HG03442 (cell line): Measurements from ENCODE around the gene FARP1.

Experiments
- ATAC-seq: cut with Tn5 transposase; IDR thresholded peaks from one replicate; pipeline ENCODE4 v1.9.1; 2021; ENCODE audit warnings: mild to moderate bottlenecking, moderate library complexity; ENCODE audit not compliant: unreplicated experiment

The FARP1 gene, protein sequence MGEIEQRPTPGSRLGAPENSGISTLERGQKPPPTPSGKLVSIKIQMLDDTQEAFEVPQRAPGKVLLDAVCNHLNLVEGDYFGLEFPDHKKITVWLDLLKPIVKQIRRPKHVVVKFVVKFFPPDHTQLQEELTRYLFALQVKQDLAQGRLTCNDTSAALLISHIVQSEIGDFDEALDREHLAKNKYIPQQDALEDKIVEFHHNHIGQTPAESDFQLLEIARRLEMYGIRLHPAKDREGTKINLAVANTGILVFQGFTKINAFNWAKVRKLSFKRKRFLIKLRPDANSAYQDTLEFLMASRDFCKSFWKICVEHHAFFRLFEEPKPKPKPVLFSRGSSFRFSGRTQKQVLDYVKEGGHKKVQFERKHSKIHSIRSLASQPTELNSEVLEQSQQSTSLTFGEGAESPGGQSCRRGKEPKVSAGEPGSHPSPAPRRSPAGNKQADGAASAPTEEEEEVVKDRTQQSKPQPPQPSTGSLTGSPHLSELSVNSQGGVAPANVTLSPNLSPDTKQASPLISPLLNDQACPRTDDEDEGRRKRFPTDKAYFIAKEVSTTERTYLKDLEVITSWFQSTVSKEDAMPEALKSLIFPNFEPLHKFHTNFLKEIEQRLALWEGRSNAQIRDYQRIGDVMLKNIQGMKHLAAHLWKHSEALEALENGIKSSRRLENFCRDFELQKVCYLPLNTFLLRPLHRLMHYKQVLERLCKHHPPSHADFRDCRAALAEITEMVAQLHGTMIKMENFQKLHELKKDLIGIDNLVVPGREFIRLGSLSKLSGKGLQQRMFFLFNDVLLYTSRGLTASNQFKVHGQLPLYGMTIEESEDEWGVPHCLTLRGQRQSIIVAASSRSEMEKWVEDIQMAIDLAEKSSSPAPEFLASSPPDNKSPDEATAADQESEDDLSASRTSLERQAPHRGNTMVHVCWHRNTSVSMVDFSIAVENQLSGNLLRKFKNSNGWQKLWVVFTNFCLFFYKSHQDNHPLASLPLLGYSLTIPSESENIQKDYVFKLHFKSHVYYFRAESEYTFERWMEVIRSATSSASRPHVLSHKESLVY

DNA sequence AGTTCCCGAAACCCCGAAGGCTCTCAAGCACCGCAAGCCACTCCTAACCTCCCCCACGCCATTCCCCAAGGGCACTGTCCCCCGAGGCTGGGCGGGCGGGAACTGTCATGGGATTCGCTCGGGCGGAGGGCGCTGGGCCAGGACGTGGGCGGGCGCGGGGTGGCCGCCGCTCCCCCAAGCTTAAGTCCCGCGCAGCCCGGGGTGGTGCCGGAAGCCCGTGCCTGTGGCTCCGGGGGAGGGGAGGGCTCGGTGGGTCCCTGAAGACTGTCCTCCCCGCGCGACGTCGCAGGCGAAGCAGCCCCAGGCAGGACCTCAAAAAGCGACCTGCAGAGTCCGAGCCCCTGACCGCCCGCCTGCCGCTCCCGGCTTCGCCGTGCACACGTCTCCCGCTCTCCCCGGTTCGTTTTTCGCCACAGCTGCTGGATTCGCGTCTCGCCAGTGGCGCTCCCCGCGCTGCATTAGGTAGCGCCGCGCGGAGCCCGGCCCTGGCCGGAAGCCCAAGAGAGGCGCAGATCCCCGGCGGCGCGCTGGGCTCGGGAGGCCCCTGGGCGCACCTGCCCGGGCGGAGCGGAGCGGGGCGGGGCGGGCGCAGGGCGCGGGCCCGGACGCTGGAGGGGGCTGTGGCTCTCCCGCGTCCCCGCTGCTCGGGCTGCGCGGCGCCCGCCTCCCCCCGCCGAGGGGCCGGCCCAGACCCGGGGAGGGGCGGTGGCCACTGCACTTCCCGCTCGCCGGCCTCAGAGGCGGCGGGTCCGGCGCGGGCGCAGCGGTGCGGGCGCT lies at the start of gene FARP1:
FARP1 (plus strand) TSS at position 715 of the 777 bp plus-strand sequence. CDS start 70,149 bp downstream, outside the sequence.
- peak; percentile 66 for ATAC-seq

DNA sequence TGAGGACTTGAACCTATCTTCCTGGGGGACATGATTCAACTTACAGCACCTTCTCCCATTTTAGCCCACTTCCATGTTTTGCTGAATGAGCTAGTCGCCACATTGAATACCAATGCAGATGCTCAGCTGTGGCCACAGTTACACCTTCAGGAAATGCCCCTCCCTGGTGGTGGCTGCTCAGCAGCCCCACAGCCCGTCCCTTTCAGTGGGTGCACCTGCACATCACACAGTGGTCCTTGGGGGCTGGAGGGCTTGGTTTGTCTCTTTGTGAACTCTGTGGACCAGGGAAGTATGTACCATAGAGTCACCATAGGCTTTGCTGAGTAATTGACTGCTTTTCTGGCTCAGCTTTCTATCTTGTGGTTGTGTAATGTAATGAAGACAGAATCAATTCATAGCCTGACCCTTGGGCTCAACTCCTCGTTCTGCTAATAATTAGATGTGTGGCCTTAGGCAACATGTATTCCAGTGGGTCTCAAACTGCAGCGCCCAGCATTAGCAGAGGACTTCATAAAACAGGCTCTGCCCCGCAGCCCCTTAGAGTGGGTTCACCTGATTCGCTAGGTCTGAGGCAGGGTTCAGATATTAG lies 48.1 kb upstream of the FARP1 start:
- no peak for ATAC-seq

DNA sequence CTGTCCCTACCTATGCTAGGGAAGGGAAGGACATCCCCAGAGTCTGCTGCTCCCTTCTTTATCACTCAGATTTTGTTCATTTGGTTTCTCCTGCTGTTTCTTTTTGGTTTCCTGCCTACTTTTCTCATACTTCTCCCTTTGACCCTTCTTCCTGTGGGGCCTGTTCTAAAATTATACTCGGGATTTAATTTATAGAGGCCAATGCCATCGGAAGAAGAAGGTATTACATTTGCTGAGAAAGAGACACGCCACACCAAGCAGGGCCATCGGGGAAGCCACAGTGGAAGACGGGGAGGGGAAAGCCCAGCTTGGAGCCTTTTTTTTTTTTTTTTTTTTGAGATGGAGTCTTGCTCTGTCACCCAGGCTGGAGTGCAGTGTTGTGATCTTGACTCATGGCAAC lies 46.8 kb upstream of the FARP1 start:
- no peak for ATAC-seq

DNA sequence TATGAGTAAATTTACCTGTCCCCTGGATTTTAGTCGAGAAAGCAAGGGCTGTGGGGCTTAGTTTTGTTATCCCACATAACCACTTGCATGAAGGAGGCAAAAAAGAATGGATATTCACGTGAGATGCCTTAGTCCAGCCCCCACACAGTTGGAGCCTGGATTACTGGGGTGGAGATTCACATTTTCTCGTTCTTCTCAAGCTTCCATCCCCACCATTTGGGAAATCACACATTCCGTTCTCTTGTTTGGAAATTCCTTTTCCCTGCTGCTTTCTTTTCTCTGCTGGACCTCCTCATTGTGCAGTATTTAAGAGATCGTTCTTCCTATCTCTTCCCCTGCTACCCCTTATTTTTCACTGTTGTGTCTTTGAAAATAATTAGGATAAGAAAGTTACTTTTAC lies 45.1 kb upstream of the FARP1 start:
- no peak for ATAC-seq

DNA sequence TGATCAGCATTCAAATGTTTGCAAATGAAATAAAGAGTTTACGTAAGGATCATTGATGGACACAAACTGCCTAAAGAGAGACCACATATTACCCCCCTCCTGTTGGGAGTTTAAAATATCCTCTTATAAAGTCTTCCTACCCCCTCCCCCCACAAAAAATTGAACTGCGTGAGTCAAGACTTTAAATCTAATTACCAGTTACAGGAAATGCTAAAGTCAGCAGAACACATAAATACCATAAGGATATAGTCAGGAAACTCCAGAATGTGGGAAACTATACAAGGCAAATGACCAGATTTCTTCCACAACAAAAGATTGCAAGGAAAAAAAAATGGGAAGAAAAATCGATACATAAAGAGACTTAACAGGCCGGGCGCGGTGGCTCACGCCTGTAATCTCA lies 44.4 kb upstream of the FARP1 start:
- no peak for ATAC-seq

DNA sequence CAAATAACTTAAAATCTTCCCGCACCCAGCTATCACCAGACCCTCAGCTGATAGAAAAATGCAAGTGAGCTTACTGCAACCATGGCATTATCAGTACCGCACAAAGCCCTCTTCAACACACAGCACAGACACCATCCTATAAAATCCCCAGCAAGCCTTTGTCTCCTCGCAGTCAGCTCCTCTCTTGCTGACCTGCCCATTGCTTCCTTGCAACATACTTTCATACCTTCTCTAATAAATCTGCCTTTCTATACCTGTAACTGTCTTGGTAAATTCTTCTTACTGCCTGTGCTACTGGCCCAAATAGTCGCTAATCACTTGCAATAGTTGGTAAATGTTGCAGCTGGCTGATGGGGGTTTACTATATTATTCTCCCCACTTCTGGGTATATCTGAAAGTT lies 43.3 kb upstream of the FARP1 start:
- ATAC-seq, result no peak

DNA sequence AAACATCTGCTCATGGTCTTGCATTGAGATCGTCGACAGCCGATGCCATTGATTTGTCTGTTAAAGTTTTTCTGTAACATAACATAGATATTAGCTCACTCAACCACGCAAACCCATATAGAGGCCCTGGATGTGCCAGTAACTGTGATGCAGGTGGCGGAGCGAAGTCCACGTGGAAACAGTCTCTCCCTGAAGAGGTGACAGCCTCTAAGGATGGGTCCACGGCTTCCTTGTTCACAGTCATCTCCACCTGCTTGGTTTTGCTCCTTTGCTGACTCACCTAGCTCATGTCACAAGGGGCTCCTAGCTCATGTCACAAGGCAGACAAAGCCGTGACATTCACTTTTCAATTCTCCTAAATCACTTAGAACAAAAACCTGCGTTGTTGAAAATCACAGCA lies 42.4 kb upstream of the FARP1 start:
- ATAC-seq, result no peak

DNA sequence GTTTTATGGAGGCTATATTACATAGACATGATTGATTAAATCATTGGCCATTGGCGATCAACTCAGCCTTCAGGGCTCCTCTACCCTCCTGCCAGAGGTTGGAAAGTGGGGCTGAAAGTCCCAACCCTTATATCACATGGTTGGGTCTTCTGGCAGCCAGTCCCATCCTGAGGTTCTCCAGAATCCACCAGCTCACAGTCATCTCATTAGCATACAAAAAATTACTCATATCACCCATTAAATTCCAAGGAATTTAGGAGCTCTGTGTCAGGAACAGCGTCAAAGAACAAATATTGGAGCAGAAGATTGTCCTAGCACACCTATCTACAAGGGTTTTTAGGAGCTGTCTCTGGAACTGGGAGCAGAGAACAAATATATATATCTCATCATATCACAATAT lies 39.4 kb upstream of the FARP1 start:
- no peak for ATAC-seq

DNA sequence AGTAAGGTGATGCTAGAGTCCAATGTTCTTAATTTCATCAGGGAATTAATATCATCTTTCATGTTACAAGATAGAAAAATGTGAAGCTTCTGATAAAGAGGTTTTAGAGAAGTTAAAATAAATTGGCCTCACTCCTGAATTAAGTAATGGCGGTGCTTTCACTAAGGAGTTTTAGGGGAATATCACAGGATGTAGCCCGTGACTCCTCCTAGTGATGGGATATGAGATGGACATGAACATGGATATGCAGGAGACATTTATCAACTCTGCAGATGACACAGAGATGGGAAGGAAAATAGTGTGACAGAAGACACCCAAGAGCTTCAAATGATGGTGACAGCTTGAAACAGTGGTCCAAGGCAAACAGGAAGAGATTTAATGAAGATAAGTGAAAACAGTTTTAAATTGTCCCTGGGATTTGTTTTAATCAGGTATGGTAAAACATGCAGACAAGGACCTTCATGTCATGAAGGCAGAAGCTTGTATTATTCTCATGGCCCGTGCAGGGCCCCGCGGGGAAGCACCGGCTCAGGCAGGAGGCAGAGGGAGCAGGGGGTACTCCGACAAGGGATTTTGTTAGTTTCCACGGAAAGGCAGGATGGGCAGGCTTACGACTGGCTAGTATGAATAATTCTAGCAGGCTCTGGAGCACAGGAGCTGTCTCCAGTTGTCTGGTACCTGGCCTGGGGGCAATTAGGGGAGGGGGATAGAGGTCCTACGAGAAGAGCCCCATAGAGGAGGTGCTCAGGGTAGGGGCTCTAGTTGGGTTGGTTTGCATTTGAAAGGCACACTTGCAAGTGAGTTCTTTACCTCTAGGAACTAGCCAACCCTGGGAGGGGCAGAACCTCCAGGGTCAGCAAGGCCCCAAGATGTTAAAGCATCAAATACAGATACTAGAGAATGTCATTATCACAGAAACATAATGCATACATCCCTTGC lies 38.7 kb upstream of the FARP1 start:
- ATAC-seq, result no peak

DNA sequence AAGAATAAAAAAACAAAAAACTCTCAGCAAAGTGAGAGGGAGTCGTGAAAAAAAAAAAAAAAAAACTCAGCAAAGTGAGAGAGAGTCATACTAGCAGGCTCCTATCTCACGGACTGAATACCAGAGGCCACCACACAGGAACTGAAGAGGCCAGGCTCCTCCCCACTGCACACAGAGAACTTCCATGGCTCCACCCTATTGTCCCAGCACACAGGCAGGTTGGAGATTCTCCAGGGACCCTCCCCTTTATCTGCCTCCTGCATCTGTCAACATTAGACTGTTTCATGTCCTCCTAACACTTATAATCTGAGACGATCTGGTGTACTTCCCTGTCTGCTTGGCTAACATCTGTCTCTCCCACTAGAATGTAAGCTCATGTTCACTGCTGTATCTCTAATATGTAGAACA lies 37.0 kb upstream of the FARP1 start:
- ATAC-seq, result no peak

DNA sequence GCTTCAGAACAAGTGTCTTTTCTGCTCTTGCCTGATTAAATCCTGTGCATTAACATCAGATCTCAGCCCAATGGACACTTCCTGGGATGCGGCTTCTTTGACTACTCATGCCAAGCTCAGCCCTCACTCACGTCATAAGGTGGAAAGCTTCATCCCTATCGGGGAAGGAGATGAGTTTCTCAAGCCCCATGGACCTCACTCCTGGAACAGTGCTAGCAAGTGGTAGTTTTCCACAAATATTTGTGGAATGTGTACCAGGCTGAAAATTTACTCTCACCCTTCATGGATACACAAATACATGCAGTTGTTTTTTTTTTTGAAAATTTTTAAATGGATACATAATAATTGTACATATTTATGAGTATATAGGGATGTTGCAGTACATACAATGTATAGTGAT lies 34.6 kb upstream of the FARP1 start:
- no peak for ATAC-seq

DNA sequence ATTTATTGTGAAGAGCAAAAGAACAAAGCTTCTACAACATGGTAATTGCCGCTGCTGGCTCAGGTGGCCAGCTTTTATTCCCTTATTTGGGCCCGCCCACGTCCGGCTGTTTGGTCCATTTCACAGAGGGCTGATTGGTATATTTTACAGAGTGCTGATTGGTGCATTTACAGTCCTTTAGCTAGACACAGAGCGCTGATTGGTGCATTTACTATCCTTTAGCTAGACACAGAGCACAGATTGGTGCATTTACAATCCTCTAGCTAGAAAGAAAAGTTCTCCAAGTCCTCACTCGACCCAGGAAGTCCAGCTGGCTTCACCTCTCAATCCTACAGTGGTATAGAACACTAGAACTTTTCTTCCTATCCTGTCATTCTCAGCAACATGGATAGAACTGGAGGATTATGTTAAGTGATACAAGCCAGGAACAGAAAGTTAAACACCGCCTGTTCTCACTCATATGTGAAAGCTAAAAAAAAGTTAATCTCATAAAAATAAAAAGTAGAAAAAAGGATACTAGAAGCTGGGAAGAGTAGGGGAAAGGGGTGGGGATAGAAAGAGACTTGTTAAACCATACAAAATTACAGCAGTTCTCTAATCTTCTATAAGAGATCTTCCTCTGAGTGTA lies 33.6 kb upstream of the FARP1 start:
- ATAC-seq, result no peak

DNA sequence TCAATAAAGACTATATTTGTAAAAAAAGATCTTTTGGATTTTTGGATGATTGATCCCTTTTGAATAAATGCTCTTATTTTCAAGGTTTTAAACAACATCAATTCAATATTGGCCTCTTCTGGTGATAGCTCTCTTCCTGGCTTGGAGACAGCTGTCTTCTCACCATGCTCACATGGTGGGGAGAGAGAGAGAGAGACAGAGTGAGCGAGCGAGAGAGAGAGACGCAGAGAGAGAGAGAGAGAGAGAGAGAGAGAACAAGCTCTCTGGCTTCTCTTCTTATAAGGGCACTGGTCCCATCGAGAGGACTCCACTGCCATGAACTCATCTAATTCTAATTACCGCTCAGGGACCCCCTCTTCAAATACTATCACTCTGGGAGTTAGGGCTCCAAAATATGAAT lies 32.1 kb upstream of the FARP1 start:
- ATAC-seq, result no peak

DNA sequence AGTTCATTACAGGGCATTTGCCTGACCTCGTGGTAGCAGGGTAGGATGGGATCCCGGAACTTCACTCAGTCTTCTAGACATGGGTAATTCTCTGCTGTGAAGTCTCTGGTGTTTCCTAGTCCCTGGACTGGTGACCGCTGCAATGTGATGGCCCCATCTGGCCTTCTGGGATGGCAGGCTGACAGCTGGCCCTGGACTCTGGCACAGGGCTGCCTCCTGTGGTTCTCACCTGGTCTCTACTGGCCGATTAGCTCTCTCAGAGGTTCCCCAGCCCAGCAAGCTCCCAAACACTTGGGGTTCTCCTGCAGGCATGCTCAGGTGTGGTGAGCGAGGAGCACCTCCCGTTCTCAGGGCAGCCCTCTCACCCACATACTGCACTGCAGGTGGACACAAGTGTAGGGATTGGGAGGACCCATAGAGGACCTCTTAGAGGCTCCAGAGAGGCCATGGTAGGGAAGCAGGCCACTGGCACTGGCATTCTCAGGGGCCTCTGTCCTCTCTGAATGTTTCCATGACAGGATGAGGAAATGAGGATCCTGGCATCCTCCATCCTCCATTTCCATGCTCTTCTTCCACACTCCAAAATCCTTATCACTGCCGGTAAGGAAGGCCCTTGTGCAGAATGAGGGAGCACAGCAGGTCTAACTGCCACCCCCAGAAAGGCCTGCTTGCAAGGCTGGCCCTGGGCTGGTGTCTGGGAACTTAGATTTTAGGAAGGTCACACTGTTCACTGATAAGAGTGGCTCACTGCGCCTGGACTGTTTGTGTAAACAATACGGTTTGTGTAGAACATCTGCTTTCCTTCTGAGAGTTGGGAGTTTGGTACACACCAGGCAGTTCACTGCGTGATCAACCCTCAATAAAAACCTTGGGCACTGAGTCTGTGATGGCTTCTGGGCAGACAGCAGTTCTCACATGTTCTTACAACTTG lies 31.5 kb upstream of the FARP1 start:
- no peak for ATAC-seq

DNA sequence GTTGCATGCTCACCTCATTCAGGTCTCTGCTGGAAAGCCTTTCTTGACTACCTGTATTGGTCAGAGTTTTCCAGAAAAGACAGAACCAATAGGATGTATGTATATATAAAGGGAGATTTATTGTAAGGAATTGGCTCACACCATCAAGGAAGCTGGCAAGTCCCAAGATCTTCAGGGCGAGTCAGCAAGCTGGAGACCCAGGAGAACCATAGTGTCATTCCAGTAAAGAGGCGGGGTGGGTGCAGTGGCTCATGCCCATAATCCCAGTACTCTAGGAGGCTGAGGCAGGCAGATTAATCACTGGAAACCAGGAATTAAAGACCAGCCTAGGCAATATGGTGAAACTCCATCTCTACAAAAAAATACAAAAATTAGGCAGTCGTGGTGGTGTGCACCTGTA lies 30.4 kb upstream of the FARP1 start:
- no peak for ATAC-seq

DNA sequence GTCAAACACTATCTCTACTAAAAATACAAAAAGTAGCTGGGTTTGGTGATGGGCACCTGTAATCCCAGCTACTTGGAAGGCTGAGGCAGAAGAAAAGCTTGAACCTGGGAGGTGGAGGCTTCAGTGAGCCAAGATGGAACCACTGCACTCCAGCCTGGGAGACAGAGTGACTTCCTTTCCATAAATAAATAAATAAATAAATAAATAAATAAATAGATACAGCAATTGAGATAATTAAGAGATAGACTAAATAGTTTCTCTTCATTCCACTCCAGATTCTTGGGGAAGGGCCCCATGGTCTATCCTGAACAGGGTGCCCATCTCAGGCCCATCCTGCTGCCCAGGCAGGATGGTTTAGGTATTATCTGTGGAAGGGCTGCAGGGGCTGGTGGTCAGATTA lies 24.0 kb upstream of the FARP1 start:
- no peak for ATAC-seq

DNA sequence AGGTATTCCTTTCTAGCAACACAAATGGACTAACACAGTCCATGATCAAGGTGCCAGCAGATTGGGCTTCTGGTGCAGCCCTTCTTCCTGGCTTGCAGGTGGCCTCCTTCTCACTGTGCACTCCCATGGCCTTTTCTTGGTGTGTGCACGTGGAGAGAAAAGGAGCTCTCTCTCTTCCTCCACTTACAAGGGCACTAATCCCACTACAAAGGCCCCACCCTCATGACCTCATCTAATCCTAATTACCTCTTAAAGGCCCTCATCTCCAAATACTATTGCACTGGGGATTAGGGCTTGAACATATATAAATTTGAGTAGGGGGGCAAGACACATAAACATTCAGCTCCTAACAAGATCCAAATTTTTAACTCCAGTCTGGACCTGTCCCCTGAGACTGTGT lies 19.7 kb upstream of the FARP1 start:
- ATAC-seq, result no peak
